ENCODE data around the gene ZBTB1.
A peak's percentile ranks its signal among the peaks of the same experiment; 100 is the strongest.
"Not testable (repeated sequence)": the region's sequence is repeated elsewhere in the genome, so short reads cannot be mapped to it uniquely, and the experiment has no call there.

The ZBTB1 gene

DNA sequence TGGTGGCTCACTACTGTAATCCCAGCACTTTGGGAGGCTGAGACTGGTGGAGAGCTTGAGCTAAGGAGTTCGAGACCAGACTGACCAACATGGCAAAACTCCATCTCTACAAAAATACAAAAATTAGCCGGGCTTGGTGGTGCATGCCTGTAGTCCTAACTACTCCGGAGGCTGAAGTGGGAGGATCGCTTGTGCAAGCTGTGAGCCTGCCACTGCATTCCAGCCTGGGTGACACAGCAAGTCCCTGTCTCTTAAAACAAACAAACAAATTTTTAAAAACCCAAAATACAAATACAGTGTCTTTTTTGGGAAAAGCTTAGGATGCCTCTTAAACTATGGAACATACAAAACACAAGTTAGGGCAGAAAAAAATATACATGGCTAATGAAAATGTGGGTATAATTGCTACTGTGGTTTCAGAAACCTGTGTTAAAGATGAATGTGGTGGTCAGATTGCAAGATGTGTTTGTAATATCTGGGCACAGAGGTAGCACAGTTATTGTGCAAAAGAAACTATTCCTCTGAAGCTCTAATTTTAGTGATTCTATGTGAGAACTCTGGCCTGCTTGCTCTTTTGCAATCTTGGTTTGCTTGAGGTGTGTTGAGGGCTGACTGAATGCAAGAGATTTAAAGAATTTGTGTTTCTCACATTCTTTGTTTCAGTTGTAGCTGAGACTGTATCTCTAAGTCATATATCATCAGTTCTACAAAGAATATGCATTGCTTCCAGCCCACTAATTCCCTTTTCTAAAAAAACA, 32.1 kb downstream of the ZBTB1 start:
- DNase-seq, result no peak

- peak; percentile 58 for DNase-seq
Observed at GRCh38 chr14:64540208-64541202, 35.9 kb downstream of the ZBTB1 start, which contains the start of gene HSPA2. Gene HSPA2 (plus strand): TSS chr14:64540741. CDS start chr14:64540850, 109 bp downstream.

- no peak for DNase-seq
Observed at GRCh38 chr14:64541261-64541971, 36.8 kb downstream of the ZBTB1 start.

DNA sequence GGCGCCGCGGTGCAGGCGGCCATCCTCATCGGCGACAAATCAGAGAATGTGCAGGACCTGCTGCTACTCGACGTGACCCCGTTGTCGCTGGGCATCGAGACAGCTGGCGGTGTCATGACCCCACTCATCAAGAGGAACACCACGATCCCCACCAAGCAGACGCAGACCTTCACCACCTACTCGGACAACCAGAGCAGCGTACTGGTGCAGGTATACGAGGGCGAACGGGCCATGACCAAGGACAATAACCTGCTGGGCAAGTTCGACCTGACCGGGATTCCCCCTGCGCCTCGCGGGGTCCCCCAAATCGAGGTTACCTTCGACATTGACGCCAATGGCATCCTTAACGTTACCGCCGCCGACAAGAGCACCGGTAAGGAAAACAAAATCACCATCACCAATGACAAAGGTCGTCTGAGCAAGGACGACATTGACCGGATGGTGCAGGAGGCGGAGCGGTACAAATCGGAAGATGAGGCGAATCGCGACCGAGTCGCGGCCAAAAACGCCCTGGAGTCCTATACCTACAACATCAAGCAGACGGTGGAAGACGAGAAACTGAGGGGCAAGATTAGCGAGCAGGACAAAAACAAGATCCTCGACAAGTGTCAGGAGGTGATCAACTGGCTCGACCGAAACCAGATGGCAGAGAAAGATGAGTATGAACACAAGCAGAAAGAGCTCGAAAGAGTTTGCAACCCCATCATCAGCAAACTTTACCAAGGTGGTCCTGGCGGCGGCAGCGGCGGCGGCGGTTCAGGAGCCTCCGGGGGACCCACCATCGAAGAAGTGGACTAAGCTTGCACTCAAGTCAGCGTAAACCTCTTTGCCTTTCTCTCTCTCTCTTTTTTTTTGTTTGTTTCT, 37.6 kb downstream of the ZBTB1 start:
- DNase-seq, result no peak

GRCh38 chr14:64542836-64543201, 38.2 kb downstream of the ZBTB1 start:
- DNase-seq, result no peak

DNA sequence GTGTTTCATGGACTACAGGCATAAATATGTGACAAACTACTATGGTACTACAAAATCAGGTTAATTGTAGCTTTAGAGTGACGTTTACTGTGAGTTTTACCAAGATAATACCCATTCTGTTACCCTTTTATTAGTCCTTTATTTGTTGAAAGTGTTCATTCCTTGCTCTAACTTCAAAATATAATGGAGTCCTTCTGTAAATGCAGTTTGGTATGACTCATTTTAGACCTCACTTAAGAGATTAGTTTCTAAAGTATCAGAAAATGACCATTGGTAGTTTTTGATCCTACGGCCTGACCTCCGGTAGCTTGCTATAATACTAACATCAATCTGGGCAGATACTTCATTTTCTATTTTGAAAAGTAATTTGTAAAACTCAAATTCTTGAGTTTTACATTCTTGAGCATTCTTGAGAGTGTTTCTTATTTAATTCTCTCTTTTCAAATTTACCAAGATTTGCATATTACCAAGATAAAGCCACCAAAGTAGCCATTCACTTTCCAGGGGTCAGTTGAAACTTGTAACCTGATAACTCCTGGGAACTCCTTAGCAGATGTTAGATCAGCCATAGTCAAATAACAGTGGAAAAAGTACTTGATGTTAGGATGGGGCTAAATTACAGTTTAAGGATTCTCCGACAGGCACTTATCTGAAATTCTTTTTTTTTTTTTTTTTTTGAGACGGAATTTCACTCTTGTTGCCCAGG, 40.2 kb downstream of the ZBTB1 start:
- no peak for DNase-seq

GRCh38 chr14:64549016-64549415, 44.4 kb downstream of the ZBTB1 start:
- DNase-seq, result no peak

GRCh38 chr14:64549791-64550620, 45.4 kb downstream of the ZBTB1 start, which contains the start of gene PPP1R36:
Gene PPP1R36 (plus strand): TSS chr14:64549961. CDS start chr14:64549998, 37 bp downstream.
- DNase-seq, result peak; percentile 40

GRCh38 chr14:64550621-64551333, 46.2 kb downstream of the ZBTB1 start:
- no peak for DNase-seq

GRCh38 chr14:64554556-64554955, 50.0 kb downstream of the ZBTB1 start:
- no peak for DNase-seq

GRCh38 chr14:64556526-64556925, 52.0 kb downstream of the ZBTB1 start:
- no peak for DNase-seq

DNA sequence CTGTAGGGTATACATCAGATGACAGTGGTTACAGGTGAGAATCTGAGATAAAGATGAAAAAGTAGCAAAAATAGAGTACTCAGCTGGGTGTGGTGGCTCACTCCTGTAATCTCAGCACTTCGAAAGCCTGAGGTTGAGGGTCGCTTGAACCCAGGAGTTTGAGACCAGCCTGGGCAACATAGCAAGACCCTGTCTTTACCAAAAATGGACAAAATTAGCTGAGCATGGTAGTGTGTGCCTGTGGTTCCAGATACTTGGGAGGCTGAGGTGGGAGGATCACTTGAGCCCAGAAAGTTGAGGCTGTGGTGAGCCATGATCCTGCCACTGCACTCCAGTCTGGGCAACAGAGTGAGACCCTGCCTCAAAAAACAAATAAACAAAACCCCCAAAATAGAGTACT, 53.6 kb downstream of the ZBTB1 start:
- DNase-seq, result not testable (repeated sequence)

DNA sequence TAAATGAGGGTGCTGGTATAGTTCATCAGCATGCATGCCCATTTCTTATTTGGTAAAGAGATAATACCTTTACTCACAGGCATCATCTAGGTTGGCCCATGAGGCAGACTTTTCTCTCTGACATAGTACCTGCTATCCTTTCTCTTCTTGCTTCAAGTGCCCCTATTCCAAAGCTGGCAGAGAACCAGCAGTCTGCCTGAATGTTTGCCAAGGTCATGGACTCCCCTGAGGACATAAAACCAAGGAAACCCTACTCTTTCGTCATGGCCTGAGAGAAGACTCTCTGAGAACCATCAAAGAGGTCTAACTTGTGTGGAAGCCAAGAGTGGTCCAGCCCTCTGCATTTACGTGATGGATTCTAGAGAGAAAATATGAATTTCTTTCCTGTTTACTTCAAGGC, 57.1 kb downstream of the ZBTB1 start:
- no peak for DNase-seq

GRCh38 chr14:64562436-64562835, 57.9 kb downstream of the ZBTB1 start:
- DNase-seq, result no peak

GRCh38 chr14:64563696-64564095, 59.1 kb downstream of the ZBTB1 start:
- no peak for DNase-seq

DNA sequence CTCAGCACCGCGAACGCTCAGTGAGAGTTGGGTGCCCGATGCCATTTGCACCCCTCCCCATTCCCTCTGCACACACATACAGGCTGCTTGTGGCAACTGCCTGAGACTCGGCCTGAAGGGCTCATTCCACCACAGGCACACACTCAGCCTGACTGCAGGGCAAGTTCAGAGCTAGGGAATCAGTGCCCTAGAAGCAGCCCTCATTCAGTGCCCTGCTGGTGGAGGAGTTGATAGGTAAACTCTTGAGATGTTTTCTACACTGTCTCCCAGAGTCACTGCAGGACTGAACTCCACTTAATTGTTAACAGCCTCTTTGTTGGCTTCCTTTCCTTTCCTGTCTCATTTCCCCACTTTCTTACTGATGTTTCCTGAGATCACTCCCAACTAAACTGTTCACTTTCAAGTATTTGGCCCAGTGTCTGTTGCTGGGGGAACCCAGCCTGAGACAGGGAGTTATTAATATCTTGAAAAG, 62.1 kb downstream of the ZBTB1 start:
- no peak for DNase-seq

GRCh38 chr14:64569138-64569631, 64.6 kb downstream of the ZBTB1 start:
- no peak for DNase-seq

GRCh38 chr14:64569646-64570045, 65.1 kb downstream of the ZBTB1 start:
- not testable (repeated sequence) for DNase-seq

DNA sequence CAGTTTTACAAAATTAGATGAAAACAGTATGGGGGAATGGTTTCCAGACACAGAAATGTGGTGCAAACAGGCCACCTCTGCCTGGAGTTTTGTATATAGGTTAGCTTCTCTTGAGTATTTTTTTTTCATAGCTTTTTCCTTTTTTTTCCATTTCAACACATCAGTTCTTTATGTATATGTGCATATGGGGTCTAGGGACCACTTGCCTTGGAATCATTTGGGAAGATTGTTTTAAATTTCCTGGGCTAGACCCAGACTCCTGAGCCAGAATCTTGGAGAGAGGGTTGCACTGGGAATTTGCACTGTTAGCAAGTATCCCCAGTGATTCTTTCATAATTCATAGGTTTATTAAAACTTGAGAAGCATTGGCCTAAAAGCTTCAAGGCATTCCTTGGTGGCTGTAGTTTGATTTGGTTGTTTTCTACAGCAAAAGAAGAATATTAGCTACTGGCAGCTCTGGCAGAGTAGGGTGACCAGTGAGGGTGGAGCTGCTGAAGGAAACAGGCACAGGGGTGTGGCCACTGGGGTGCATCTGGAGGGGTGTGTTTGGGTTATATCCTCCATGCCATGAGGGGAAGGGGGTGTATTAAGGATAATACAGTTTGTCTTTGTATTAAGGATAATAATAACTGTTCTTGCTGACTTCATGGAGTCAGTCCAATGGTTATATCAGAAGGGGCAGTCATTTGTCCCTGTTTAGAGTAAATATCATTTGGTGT, 68.0 kb downstream of the ZBTB1 start:
- DNase-seq, result no peak

Measured in NCI-H2081 treated with DMSO at 0.1 percent for 48 hours (cell line).